Liver (tissue), 9 donors: ENCODE results near the gene IGF1R. TPM values are rescaled to one million over a fixed set of nuclear protein-coding genes. Genes with fewer than 3 reads are reported as not detected.

Source experiments
- DNase-seq: peaks from one replicate; pipeline ENCODE4 v3.0.0-alpha.2; 2017; ENCODE audit warnings: low spot score
- H3K27ac ChIP-seq, 2 donors: one replicate each; pipeline ENCODE4 v1.7.0; 2013; ENCODE audit warnings: inconsistent platforms in 2 of 2, low read length in 2 of 2, control low read depth in 1 of 2, low read depth in 1 of 2, mild to moderate bottlenecking in 1 of 2
- H3K27me3 ChIP-seq, 4 donors: one replicate each; pipeline versions ENCODE4 v1.6.1 to v1.7.0; 2013; ENCODE audit warnings: low read length in 3 of 4, inconsistent platforms in 1 of 4, mild to moderate bottlenecking in 1 of 4, moderate library complexity in 1 of 4; ENCODE audit not compliant: control insufficient read depth in 4 of 4, insufficient read depth in 4 of 4
- H3K36me3 ChIP-seq, 4 donors: one replicate each; pipeline versions ENCODE4 v1.6.1 to v1.7.0; 2013; ENCODE audit warnings: low read length in 3 of 4, mild to moderate bottlenecking in 3 of 4, low read depth in 1 of 4, moderate library complexity in 1 of 4; ENCODE audit not compliant: control insufficient read depth in 4 of 4, insufficient read depth in 3 of 4
- H3K4me1 ChIP-seq, 4 donors: one replicate each; pipeline versions ENCODE4 v1.6.1 to v1.7.0; 2013; ENCODE audit warnings: low read length in 3 of 4, mild to moderate bottlenecking in 3 of 4, moderate library complexity in 1 of 4; ENCODE audit not compliant: control insufficient read depth in 4 of 4, insufficient read depth in 4 of 4
- H3K4me3 ChIP-seq, 3 donors: one replicate each; pipeline versions ENCODE4 v1.6.1 to v1.7.0; 2013; ENCODE audit warnings: low read length in 3 of 3, control low read depth in 1 of 3, low read depth in 1 of 3, mild to moderate bottlenecking in 1 of 3
- H3K9ac ChIP-seq, 2 donors: one replicate each; pipeline ENCODE4 v1.7.0; 2013; ENCODE audit warnings: low read length in 2 of 2, mild to moderate bottlenecking in 2 of 2, moderate library complexity in 2 of 2, control low read depth in 1 of 2, low read depth in 1 of 2
- H3K9me3 ChIP-seq, 4 donors: one replicate each; pipeline versions ENCODE4 v1.6.1 to v1.7.0; 2013; ENCODE audit warnings: low read length in 3 of 4; ENCODE audit not compliant: control insufficient read depth in 4 of 4
- ATF3 ChIP-seq: IDR thresholded peaks from 2 replicates; pipeline ENCODE4 v1.6.1; 2016; ENCODE audit warnings: antibody characterized with exemption
- EGR1 ChIP-seq, 2 donors: IDR thresholded peaks; 2 replicates each; pipeline ENCODE4 v1.6.1; 2016 to 2018; ENCODE audit warnings: antibody characterized with exemption in 2 of 2, low read depth in 2 of 2
- FOXA1 ChIP-seq: IDR thresholded peaks from 2 replicates; pipeline ENCODE4 v1.6.1; 2016; ENCODE audit warnings: antibody characterized with exemption
- FOXA2 ChIP-seq: IDR thresholded peaks from 2 replicates; pipeline ENCODE4 v1.6.1; 2016; ENCODE audit warnings: antibody characterized with exemption
- GABPA ChIP-seq, 2 donors: IDR thresholded peaks in 1 of 2; conservative IDR thresholded peaks in 1 of 2; 2 replicates each; pipeline ENCODE4 v1.6.1; 2016; ENCODE audit warnings: antibody characterized with exemption in 2 of 2, mild to moderate bottlenecking in 1 of 2, moderate library complexity in 1 of 2
- HNF4A ChIP-seq, 2 donors: conservative IDR thresholded peaks; 2 replicates each; pipeline ENCODE4 v1.6.1; 2016; ENCODE audit warnings: antibody characterized with exemption in 2 of 2, mild to moderate bottlenecking in 2 of 2
- JUND ChIP-seq, 2 donors: IDR thresholded peaks; 2 replicates each; pipeline ENCODE4 v1.6.1; 2016; ENCODE audit warnings: antibody characterized with exemption in 2 of 2
- MAX ChIP-seq: IDR thresholded peaks from 2 replicates; pipeline ENCODE4 v1.6.1; 2016; ENCODE audit warnings: antibody characterized with exemption
- NR2F2 ChIP-seq: IDR thresholded peaks from 2 replicates; pipeline ENCODE4 v1.6.1; 2016; ENCODE audit warnings: antibody characterized with exemption
- RXRA ChIP-seq, 2 donors: IDR thresholded peaks; 2 replicates each; pipeline ENCODE4 v1.6.1; 2017 to 2018; ENCODE audit warnings: antibody characterized with exemption in 2 of 2, mild to moderate bottlenecking in 1 of 2
- SP1 ChIP-seq: IDR thresholded peaks from 2 replicates; pipeline ENCODE4 v1.6.1; 2018; ENCODE audit warnings: antibody characterized with exemption, mild to moderate bottlenecking
- TAF1 ChIP-seq: conservative IDR thresholded peaks from 2 replicates; pipeline ENCODE4 v1.6.1; 2016; ENCODE audit warnings: antibody characterized with exemption, mild to moderate bottlenecking
- YY1 ChIP-seq: IDR thresholded peaks from 2 replicates; pipeline ENCODE4 v1.6.1; 2016; ENCODE audit warnings: antibody characterized with exemption, mild to moderate bottlenecking
- ZBTB33 ChIP-seq: IDR thresholded peaks from 2 replicates; pipeline ENCODE4 v1.6.1; 2016; ENCODE audit warnings: antibody characterized with exemption
- WGBS: extraction: QIAGEN DNeasy Blood & Tissue Kit; methylation state at CpG from one replicate; pipeline ENCODE4 v1.1.7; 2013; 5-methylcytosine and 5-hydroxymethylcytosine counted together
- polyA plus RNA-seq, 2 donors: library from polyadenylated mRNA; stranded (reverse) in 1 of 2; unstranded in 1 of 2; fragments of 200-250 nt in 1 of 2; fragments of >200 nt in 1 of 2; fragmentation: Nextera tagmentation in 1 of 2; extraction: Ambion mirVana in 1 of 2; gene quantifications; one replicate each; pipeline versions ENCODE4 v1.2.1 to v1.2.3, GENCODE V29; 2013 to 2015
- total RNA-seq, 2 donors: library from RNA; depleted of rRNA; stranded (reverse); fragments of >200 nt; gene quantifications; one replicate each; pipeline ENCODE4 v1.2.3, GENCODE V29; 2014
- TF ChIP-seq, protein P1 (sequence below): fragments of 150-350 bp; IDR thresholded peaks from 2 replicates; pipeline ENCODE4 v1.5.1; 2017; ENCODE audit warnings: improper control_type of control experiment, low read depth, low read length; ENCODE audit not compliant: missing input control
- donor health status: healthy.
- donor health status: healthy.
- donor health status: healthy.
- donor health status: healthy.
- donor health status: healthy.

Gene IGF1R
- total and polyA plus RNA-seq, 4 donors, result 0.69 to 10.3 (median 3.2) TPM

- H3K9ac ChIP-seq, result no peak overlapping the region
- 51% methylated on average over 6 of the region's 6 CpGs for WGBS
- peaks cover 0 to 3% (median under 1%) of the 10 kb centered on the region in 4 donors for H3K4me1 ChIP-seq
- TF ChIP-seq YY1, result no peak
- TF ChIP-seq ATF3, result no peak
- TF ChIP-seq, protein P1, sequence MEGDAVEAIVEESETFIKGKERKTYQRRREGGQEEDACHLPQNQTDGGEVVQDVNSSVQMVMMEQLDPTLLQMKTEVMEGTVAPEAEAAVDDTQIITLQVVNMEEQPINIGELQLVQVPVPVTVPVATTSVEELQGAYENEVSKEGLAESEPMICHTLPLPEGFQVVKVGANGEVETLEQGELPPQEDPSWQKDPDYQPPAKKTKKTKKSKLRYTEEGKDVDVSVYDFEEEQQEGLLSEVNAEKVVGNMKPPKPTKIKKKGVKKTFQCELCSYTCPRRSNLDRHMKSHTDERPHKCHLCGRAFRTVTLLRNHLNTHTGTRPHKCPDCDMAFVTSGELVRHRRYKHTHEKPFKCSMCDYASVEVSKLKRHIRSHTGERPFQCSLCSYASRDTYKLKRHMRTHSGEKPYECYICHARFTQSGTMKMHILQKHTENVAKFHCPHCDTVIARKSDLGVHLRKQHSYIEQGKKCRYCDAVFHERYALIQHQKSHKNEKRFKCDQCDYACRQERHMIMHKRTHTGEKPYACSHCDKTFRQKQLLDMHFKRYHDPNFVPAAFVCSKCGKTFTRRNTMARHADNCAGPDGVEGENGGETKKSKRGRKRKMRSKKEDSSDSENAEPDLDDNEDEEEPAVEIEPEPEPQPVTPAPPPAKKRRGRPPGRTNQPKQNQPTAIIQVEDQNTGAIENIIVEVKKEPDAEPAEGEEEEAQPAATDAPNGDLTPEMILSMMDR, result no peak
- no peaks in the 10 kb centered on the region for H3K27me3 ChIP-seq
- no peak for DNase-seq
- H3K36me3 ChIP-seq, result peaks cover 0 to 4% (median 2%) of the 10 kb centered on the region in 4 donors
- H3K4me3 ChIP-seq, result no peak overlapping the region
- no peak overlapping the region for H3K27ac ChIP-seq
- peaks cover 0 to 1% (median 0%) of the 10 kb centered on the region in 4 donors for H3K9me3 ChIP-seq
These were observed 295.3 kb downstream of the IGF1R start for GRCh38 chr15:98943601-98944151.

GRCh38 chr15:98946301-98947255, 298.2 kb downstream of the IGF1R start:
- Histone ChIP-seq H3K4me1 (peaks cover 4 to 11% (median 7%) of the 10 kb centered on the region in 4 donors), H3K9ac (no peak overlapping the region), H3K9me3 (peaks cover 0 to 1% (median 0%) of the 10 kb centered on the region in 4 donors), H3K27ac (no peak overlapping the region), H3K36me3 (no peaks in the 10 kb centered on the region), H3K4me3 (no peak overlapping the region), H3K27me3 (no peaks in the 10 kb centered on the region)
- TF ChIP-seq SP1, result no peak
- no peak for TF ChIP-seq HNF4A (conservative IDR thresholded peaks at IDR 0.05)
- no peak for TF ChIP-seq JUND (IDR thresholded peaks at IDR 0.05)
- no peak for TF ChIP-seq ATF3
- no peak for TF ChIP-seq MAX
- no peak for TF ChIP-seq TAF1
- no peak for TF ChIP-seq NR2F2
- TF ChIP-seq ZBTB33, result no peak
- no peak for TF ChIP-seq RXRA (IDR thresholded peaks at IDR 0.05)
- TF ChIP-seq, protein P1, result no peak
- TF ChIP-seq GABPA (IDR thresholded peaks at IDR 0.05 in 1 of 2, conservative IDR thresholded peaks at IDR 0.05 in 1 of 2), result no peak
- no peak for TF ChIP-seq EGR1 (IDR thresholded peaks at IDR 0.05; ENCODE audit: low read depth in 2 of 2)
- TF ChIP-seq FOXA2, result no peak
- TF ChIP-seq FOXA1, result no peak
- no peak for DNase-seq
- WGBS, result 72% methylated on average over 15 of the region's 15 CpGs
